H1 (cell line): ENCODE measurements around the gene LOXL4. TPM values are rescaled to one million over a fixed set of nuclear protein-coding genes. Genes with fewer than 3 reads are reported as not detected.
A peak's percentile ranks its signal among the peaks of the same experiment; 100 is the strongest.

Experiments used
- CTCF ChIA-PET: fragments of 300-600 bp; sonication (Branson Sonifier 250); formaldehyde crosslinking; loops from one replicate; lab custom pipeline; 2021; ENCODE audit not compliant: partially characterized antibody; lab: Charles Lee
- POLR2A ChIA-PET: fragments of 300-600 bp; sonication (Branson Sonifier 250); formaldehyde crosslinking; loops from one replicate; lab custom pipeline; 2021; ENCODE audit warnings: inconsistent platforms; ENCODE audit not compliant: partially characterized antibody; lab: Charles Lee
- DNase-seq, 2 experiments: peaks; one replicate each; pipeline versions ENCODE4 v3.0.0 to v3.0.0-alpha.2; 2010 to 2022; ENCODE audit warnings: low spot score in 2 of 2, low read depth in 1 of 2, mixed read lengths in 1 of 2
- FAIRE-seq: peaks from 2 replicates; lab custom pipeline; 2011; peaks lifted over from hg19 to GRCh38; lab: Jason Lieb, UNC
- H2AFZ ChIP-seq: 2 replicates; pipeline ENCODE4 v1.8.1; 2012; ENCODE audit warnings: low read length, inconsistent platforms
- H2AK5ac ChIP-seq: 2 replicates; pipeline ENCODE4 v1.6.1; 2013; ENCODE audit warnings: low read depth, low read length
- H2BK120ac ChIP-seq: replicated peaks from 2 replicates; pipeline ENCODE3; 2013; ENCODE audit warnings: low read depth, low read length, inconsistent platforms
- H2BK12ac ChIP-seq: 2 replicates; pipeline ENCODE4 v1.6.1; 2013; ENCODE audit warnings: low read depth, low read length
- H2BK15ac ChIP-seq: 2 replicates; pipeline ENCODE4 v1.6.1; 2013; ENCODE audit warnings: low read length
- H2BK20ac ChIP-seq: 2 replicates; pipeline ENCODE4 v1.6.1; 2013; ENCODE audit warnings: low read length
- H2BK5ac ChIP-seq: 2 replicates; pipeline ENCODE4 v1.6.1; 2013; ENCODE audit warnings: low read depth, low read length
- H3K14ac ChIP-seq: 2 replicates; pipeline ENCODE4 v1.6.1; 2013; ENCODE audit warnings: inconsistent platforms; ENCODE audit not compliant: insufficient read length
- H3K18ac ChIP-seq: 2 replicates; pipeline ENCODE4 v1.6.1; 2013; ENCODE audit warnings: low read length; ENCODE audit errors: extremely low read depth
- H3K23ac ChIP-seq: 2 replicates; pipeline ENCODE4 v1.6.1; 2013; ENCODE audit warnings: inconsistent platforms; ENCODE audit not compliant: insufficient read length
- H3K23me2 ChIP-seq: 2 replicates; pipeline ENCODE4 v1.6.1; 2013; ENCODE audit warnings: low read depth, low read length
- H3K27ac ChIP-seq: 2 replicates; pipeline ENCODE4 v1.6.1; 2011; ENCODE audit warnings: low read depth, low read length, inconsistent platforms
- H3K27me3 ChIP-seq, 4 experiments: replicated peaks in 1 of 4; 1 replicate in 1 of 4; 2 replicates in 3 of 4; pipeline versions ENCODE4 v1.6.1 to v1.8.1; 2011 to 2013; ENCODE audit warnings: low read length in 3 of 4, mild to moderate bottlenecking in 3 of 4, inconsistent platforms in 2 of 4, mixed read lengths in 2 of 4, moderate library complexity in 1 of 4; ENCODE audit not compliant: control insufficient read depth in 3 of 4, insufficient read depth in 3 of 4; ENCODE audit errors: extremely low read depth in 1 of 4
- H3K36me3 ChIP-seq, 4 experiments: 2 replicates each; pipeline versions ENCODE4 v1.6.1 to v1.8.1; 2011 to 2013; ENCODE audit warnings: mild to moderate bottlenecking in 4 of 4, low read length in 3 of 4, moderate library complexity in 2 of 4, control low read depth in 1 of 4, inconsistent platforms in 1 of 4; ENCODE audit not compliant: insufficient read depth in 4 of 4, control insufficient read depth in 2 of 4
- H3K4ac ChIP-seq: replicated peaks from 2 replicates; pipeline ENCODE3; 2013; ENCODE audit warnings: low read length, low read depth, mixed read lengths, inconsistent platforms; ENCODE audit not compliant: insufficient read length
- H3K4me1 ChIP-seq, 4 experiments: replicated peaks in 1 of 4; 1 replicate in 1 of 4; 2 replicates in 3 of 4; pipeline versions ENCODE4 v1.6.1 to v1.8.1; 2011 to 2013; ENCODE audit warnings: low read length in 3 of 4, inconsistent platforms in 2 of 4, mixed read lengths in 1 of 4; ENCODE audit not compliant: insufficient read depth in 4 of 4, control insufficient read depth in 3 of 4
- H3K4me2 ChIP-seq, 2 experiments: 2 replicates each; pipeline versions ENCODE4 v1.6.1 to v1.8.1; 2011 to 2013; ENCODE audit warnings: low read depth in 2 of 2, low read length in 2 of 2, control low read depth in 1 of 2, inconsistent platforms in 1 of 2, mild to moderate bottlenecking in 1 of 2; ENCODE audit not compliant: insufficient read depth in 1 of 2
- H3K4me3 ChIP-seq, 4 experiments: fragments of 200-600, 300-600 bp in 1 of 4; sonication (generic), shearing (Covaris generic), sonication (Bioruptor Twin) in 1 of 4; 2 replicates each; pipeline versions ENCODE4 v1.5.1 to v1.8.1; 2011 to 2016; ENCODE audit warnings: low read length in 4 of 4, low read depth in 3 of 4, control low read depth in 2 of 4, inconsistent platforms in 2 of 4, mild to moderate bottlenecking in 2 of 4, mixed read lengths in 1 of 4, moderate library complexity in 1 of 4; ENCODE audit not compliant: insufficient read depth in 2 of 4; ENCODE audit errors: extremely low read depth in 1 of 4
- H3K56ac ChIP-seq: replicated peaks from 2 replicates; pipeline ENCODE3; 2013; ENCODE audit warnings: low read depth, mild to moderate bottlenecking, mixed read lengths, low read length, inconsistent platforms; ENCODE audit not compliant: insufficient read length
- H3K79me1 ChIP-seq: 2 replicates; pipeline ENCODE4 v1.6.1; 2013; ENCODE audit warnings: low read depth, low read length, control low read depth
- H3K79me2 ChIP-seq, 2 experiments: 2 replicates each; pipeline versions ENCODE4 v1.6.1 to v1.8.1; 2012 to 2013; ENCODE audit warnings: low read length in 2 of 2, mild to moderate bottlenecking in 2 of 2, inconsistent platforms in 1 of 2; ENCODE audit not compliant: insufficient read depth in 2 of 2, control insufficient read depth in 1 of 2
- H3K9ac ChIP-seq, 4 experiments: replicated peaks in 1 of 4; 1 replicate in 1 of 4; 2 replicates in 3 of 4; pipeline versions ENCODE4 v1.6.1 to v1.8.1; 2011 to 2013; ENCODE audit warnings: low read depth in 3 of 4, low read length in 3 of 4, control low read depth in 2 of 4, mild to moderate bottlenecking in 2 of 4, moderate library complexity in 2 of 4, inconsistent platforms in 1 of 4; ENCODE audit errors: extremely low read depth in 1 of 4
- H3K9me3 ChIP-seq, 2 experiments: 2 replicates each; pipeline versions ENCODE4 v1.6.1 to v1.8.1; 2012 to 2013; ENCODE audit warnings: mild to moderate bottlenecking in 2 of 2, moderate library complexity in 2 of 2, control low read depth in 1 of 2, inconsistent platforms in 1 of 2, low read depth in 1 of 2, low read length in 1 of 2, mixed read lengths in 1 of 2; ENCODE audit not compliant: insufficient read depth in 2 of 2
- H4K20me1 ChIP-seq, 2 experiments: replicated peaks in 1 of 2; 2 replicates each; pipeline versions ENCODE3 to v1.8.1; 2011 to 2013; ENCODE audit warnings: inconsistent platforms in 2 of 2, low read length in 2 of 2, mild to moderate bottlenecking in 1 of 2; ENCODE audit not compliant: insufficient read depth in 2 of 2, control insufficient read depth in 1 of 2
- H4K5ac ChIP-seq: 2 replicates; pipeline ENCODE4 v1.6.1; 2013; ENCODE audit warnings: low read length, low read depth, mixed read lengths, inconsistent platforms; ENCODE audit not compliant: insufficient read length
- H4K8ac ChIP-seq: 2 replicates; pipeline ENCODE4 v1.8.0; 2013; ENCODE audit warnings: mild to moderate bottlenecking, moderate library complexity, low read length, inconsistent platforms; ENCODE audit not compliant: insufficient read depth; ENCODE audit errors: extremely low read depth
- H4K91ac ChIP-seq: replicated peaks from 2 replicates; pipeline ENCODE3; 2013; ENCODE audit warnings: low read length, mixed read lengths, inconsistent platforms; ENCODE audit not compliant: insufficient read length
- BRCA1 ChIP-seq: IDR thresholded peaks from 2 replicates; pipeline ENCODE4 v1.6.1; 2012; ENCODE audit warnings: low read depth, low read length, improper control_type of control experiment
- E2F6 ChIP-seq: IDR thresholded peaks from 2 replicates; pipeline ENCODE4 v1.6.1; 2012; ENCODE audit warnings: inconsistent platforms
- FOSL1 ChIP-seq: IDR thresholded peaks from 2 replicates; pipeline ENCODE4 v1.6.1; 2011; ENCODE audit warnings: mild to moderate bottlenecking, low read depth, low read length, moderate library complexity; ENCODE audit not compliant: insufficient read depth
- GABPA ChIP-seq: IDR thresholded peaks from 2 replicates; pipeline ENCODE4 v1.6.1; 2011; ENCODE audit warnings: mild to moderate bottlenecking, low read length, moderate library complexity, borderline replicate concordance; ENCODE audit not compliant: insufficient read depth
- KDM1A ChIP-seq: fragments of 200-600, 300-600 bp; sonication (generic); IDR thresholded peaks from 2 replicates; pipeline ENCODE4 v1.7.1; 2016; ENCODE audit warnings: mild to moderate bottlenecking, low read length, borderline replicate concordance
- MAFK ChIP-seq: IDR thresholded peaks from 2 replicates; pipeline ENCODE4 v1.6.1; 2012; ENCODE audit warnings: low read depth, mild to moderate bottlenecking, improper control_type of control experiment, low read length
- PHF8 ChIP-seq: fragments of 200-600 bp; sonication (generic); conservative IDR thresholded peaks from 2 replicates; pipeline ENCODE4 v1.7.1; 2012; ENCODE audit warnings: low read depth, mild to moderate bottlenecking, inconsistent platforms, low read length, moderate library complexity
- POLR2A ChIP-seq, 2 experiments: IDR thresholded peaks; 1 replicate in 1 of 2; 2 replicates in 1 of 2; pipeline ENCODE4 v1.6.1; 2011; ENCODE audit warnings: low read depth in 2 of 2, low read length in 2 of 2, mild to moderate bottlenecking in 2 of 2; ENCODE audit errors: control extremely low read depth in 1 of 2
- SIX5 ChIP-seq: IDR thresholded peaks from 2 replicates; pipeline ENCODE4 v1.6.1; 2011; ENCODE audit warnings: mild to moderate bottlenecking, low read depth, low read length
- SP1 ChIP-seq: IDR thresholded peaks from 2 replicates; pipeline ENCODE4 v1.6.1; 2011; ENCODE audit warnings: low read depth, low read length
- WGBS, 2 experiments: shearing (Covaris generic) in 1 of 2; methylation state at CpG; one replicate each; pipeline versions ENCODE4 v1.1.6 to v1.1.7; 2013 to 2015; ENCODE audit warnings: low lambda C conversion rate in 2 of 2, mixed read lengths in 2 of 2, inconsistent platforms in 1 of 2, low coverage in 1 of 2, missing lambda C conversion rate in 1 of 2; ENCODE audit not compliant: insufficient replicate concordance in 2 of 2, insufficient coverage in 1 of 2, insufficient read length in 1 of 2; ENCODE audit errors: extremely low coverage in 1 of 2, missing lambda C conversion rate in 1 of 2; 5-methylcytosine and 5-hydroxymethylcytosine counted together
- polyA plus RNA-seq, 7 experiments: library from polyadenylated mRNA; depleted of rRNA in 3 of 7; stranded (reverse) in 5 of 7; unstranded in 2 of 7; fragments of >200 nt in 5 of 7; fragments of 200-250 nt in 2 of 7; gene quantifications; 1 replicate in 5 of 7; 2 replicates in 1 of 7; 4 replicates in 1 of 7; pipeline versions ENCODE4 v1.2.1 to v1.2.3, GENCODE V29; 2011 to 2013; ENCODE audit warnings: missing spikeins in 2 of 7, mixed read lengths in 2 of 7
- total RNA-seq: library from RNA; stranded (reverse); fragmentation: NEBNext Ultra II Directional; extraction: Animal tissue kit (Norgen Biotek cat#: 25700); gene quantifications from 2 replicates; pipeline ENCODE4 v1.2.1, GENCODE V29; 2021

Gene LOXL4
- total and polyA plus RNA-seq, 2 of the 8 experiments (the other 6 are each of a cell fraction or from before 2014, with no cell fraction given) = 0.13 to 0.27 TPM

GRCh38 chr10:98257961-98258360, 10.0 kb downstream of the LOXL4 start:
- Histone ChIP-seq H2BK12ac (no peak overlapping the region), H3K56ac (no peak overlapping the region), H2AFZ (no peak overlapping the region), H2BK15ac (no peak overlapping the region), H3K4ac (no peak overlapping the region), H2BK20ac (no peak overlapping the region), H4K8ac (no peak overlapping the region), H3K4me1 (no peaks in the 10 kb centered on the region; a peak in 1 of 7 replicates), H3K4me2 (no peak overlapping the region), H4K5ac (no peak overlapping the region), H3K79me2 (no peaks in the 10 kb centered on the region), H4K91ac (no peak overlapping the region), H2AK5ac (peak overlapping the region; percentile 90; the same call in 1 of the 2 replicates), H3K36me3 (no peaks in the 10 kb centered on the region), H3K9me3 (no peaks in the 10 kb centered on the region), H3K23ac (no peak overlapping the region), H2BK5ac (no peak overlapping the region), H3K18ac (no peak overlapping the region), H4K20me1 (peaks cover 0 to 2% of the 10 kb centered on the region in 2 experiments), H3K27ac (no peak overlapping the region), H2BK120ac (no peak overlapping the region), H3K27me3 (no peaks in the 10 kb centered on the region), H3K23me2 (no peaks in the 10 kb centered on the region), H3K14ac (no peak overlapping the region), H3K9ac (no peak overlapping the region), H3K79me1 (no peaks in the 10 kb centered on the region), H3K4me3 (no peak overlapping the region)
- DNase-seq (no peak), FAIRE-seq (no peak)
- CTCF ChIA-PET = interaction anchor here (0.9 to 6.8 kb wide), 3 partner anchors 16 to 52 kb away, joined by 3 to 40 read pairs (median 4); no protein-coding TSS in a partner anchor
- POLR2A ChIA-PET = no interaction called here
- WGBS, 2 experiments = 94% methylated on average over 16 of the region's 16 CpGs; no CpG with 5 or more reads in 1 of the 2 experiments
- no peak for TF ChIP-seq SP1
- no peak for TF ChIP-seq GABPA
- no peak for TF ChIP-seq FOSL1
- TF ChIP-seq PHF8 = no peak
- no peak for TF ChIP-seq BRCA1
- no peak for TF ChIP-seq SIX5
- no peak for TF ChIP-seq MAFK
- no peak for TF ChIP-seq POLR2A (IDR thresholded peaks at IDR 0.05; ENCODE audit: control extremely low read depth in 1 of 2, low read depth in 2 of 2, low read length in 2 of 2)
- no peak for TF ChIP-seq KDM1A
- no peak for TF ChIP-seq E2F6
